Fibroblast of pulmonary artery (primary cell): Measurements from ENCODE around the gene SNAP47.
A peak's percentile ranks its signal among the peaks of the same experiment; 100 is the strongest.
"Not testable (repeated sequence)": the region's sequence is repeated elsewhere in the genome, so short reads cannot be mapped to it uniquely, and the experiment has no call there.

Experiments
- DNase-seq: peaks from one replicate; pipeline ENCODE4 v3.0.0-alpha.2; 2010; ENCODE audit warnings: low read depth
- H3K4me3 ChIP-seq: replicated peaks from 2 replicates; pipeline ENCODE4 v1.5.1; 2011; ENCODE audit warnings: low read depth, mild to moderate bottlenecking, control low read depth, low read length, moderate library complexity
- TF ChIP-seq, protein P1 (sequence below): IDR thresholded peaks from 2 replicates; pipeline ENCODE4 v1.5.1; 2011; ENCODE audit warnings: mild to moderate bottlenecking, control low read depth, low read length, inconsistent platforms; ENCODE audit errors: missing control alignments

Gene SNAP47, protein sequence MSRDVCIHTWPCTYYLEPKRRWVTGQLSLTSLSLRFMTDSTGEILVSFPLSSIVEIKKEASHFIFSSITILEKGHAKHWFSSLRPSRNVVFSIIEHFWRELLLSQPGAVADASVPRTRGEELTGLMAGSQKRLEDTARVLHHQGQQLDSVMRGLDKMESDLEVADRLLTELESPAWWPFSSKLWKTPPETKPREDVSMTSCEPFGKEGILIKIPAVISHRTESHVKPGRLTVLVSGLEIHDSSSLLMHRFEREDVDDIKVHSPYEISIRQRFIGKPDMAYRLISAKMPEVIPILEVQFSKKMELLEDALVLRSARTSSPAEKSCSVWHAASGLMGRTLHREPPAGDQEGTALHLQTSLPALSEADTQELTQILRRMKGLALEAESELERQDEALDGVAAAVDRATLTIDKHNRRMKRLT

DNA sequence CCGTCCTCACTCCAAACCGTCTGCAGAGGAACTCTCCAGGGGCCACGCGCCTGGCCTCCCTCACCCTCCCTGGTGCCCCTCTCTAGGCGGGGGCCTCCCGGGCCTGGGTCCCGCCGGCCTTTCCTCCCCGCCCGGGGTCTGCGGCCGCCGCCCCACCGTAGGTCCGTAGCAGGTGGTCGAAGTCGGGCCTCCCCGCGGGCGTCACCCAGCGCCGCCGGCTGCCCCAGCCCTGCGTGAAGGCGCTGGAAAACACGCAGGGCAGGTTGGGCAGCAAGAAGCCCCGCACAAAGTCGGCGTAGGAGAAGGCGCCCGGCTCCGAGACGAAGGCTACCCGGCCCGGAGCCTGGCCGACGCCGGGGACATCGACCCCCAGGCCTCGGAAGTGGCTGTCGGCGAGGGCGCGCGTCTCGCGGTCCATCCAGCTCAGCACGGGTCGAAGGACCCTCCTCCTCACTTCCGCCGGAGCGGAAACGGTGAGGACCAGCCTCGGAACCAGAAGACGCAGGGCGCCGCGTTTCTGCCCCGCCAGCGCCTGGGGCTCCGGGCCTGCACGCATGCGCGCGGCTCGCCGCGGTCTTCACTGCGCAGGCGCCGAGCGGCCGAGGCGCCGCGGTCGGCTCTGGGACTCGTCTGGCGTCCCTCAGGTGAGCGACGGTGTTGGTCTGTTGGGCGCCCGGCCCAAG, at the start of gene SNAP47, which contains the start of gene JMJD4:
TSS of gene SNAP47 (plus strand) at position 580 of the 683 bp plus-strand sequence. CDS start 12,302 bp downstream, outside the sequence.
TSS of gene JMJD4 (minus strand) at position 447 of the 683 bp plus-strand sequence. CDS start at position 418, 29 bp downstream.
- peak; percentile 93 for DNase-seq
- peak within 1 kb of the TSS; percentile 76 for H3K4me3 ChIP-seq
- TF ChIP-seq, protein P1, sequence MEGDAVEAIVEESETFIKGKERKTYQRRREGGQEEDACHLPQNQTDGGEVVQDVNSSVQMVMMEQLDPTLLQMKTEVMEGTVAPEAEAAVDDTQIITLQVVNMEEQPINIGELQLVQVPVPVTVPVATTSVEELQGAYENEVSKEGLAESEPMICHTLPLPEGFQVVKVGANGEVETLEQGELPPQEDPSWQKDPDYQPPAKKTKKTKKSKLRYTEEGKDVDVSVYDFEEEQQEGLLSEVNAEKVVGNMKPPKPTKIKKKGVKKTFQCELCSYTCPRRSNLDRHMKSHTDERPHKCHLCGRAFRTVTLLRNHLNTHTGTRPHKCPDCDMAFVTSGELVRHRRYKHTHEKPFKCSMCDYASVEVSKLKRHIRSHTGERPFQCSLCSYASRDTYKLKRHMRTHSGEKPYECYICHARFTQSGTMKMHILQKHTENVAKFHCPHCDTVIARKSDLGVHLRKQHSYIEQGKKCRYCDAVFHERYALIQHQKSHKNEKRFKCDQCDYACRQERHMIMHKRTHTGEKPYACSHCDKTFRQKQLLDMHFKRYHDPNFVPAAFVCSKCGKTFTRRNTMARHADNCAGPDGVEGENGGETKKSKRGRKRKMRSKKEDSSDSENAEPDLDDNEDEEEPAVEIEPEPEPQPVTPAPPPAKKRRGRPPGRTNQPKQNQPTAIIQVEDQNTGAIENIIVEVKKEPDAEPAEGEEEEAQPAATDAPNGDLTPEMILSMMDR = no peak

DNA sequence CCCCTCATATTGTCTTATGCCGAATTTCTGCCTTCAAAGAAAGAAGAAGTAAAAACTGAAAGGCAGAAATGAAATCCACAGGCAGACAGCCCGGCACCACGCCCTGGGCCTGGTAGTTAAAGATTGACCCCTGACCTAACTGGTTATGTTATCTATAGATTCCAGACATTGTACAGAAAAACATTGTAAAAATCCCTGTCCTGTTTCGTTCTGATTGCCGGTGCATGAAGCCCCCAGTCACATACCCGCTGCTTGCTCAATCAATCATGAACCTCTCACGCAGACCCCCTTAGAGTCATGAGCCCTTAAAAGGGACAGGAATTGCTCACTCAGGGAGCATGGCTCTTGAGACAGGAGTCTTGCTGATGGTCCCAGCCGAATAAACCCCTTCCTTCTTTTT, 49.4 kb upstream of the SNAP47 start:
- no peak overlapping the region for H3K4me3 ChIP-seq
- no peak for DNase-seq
- TF ChIP-seq, protein P1 = no peak

DNA sequence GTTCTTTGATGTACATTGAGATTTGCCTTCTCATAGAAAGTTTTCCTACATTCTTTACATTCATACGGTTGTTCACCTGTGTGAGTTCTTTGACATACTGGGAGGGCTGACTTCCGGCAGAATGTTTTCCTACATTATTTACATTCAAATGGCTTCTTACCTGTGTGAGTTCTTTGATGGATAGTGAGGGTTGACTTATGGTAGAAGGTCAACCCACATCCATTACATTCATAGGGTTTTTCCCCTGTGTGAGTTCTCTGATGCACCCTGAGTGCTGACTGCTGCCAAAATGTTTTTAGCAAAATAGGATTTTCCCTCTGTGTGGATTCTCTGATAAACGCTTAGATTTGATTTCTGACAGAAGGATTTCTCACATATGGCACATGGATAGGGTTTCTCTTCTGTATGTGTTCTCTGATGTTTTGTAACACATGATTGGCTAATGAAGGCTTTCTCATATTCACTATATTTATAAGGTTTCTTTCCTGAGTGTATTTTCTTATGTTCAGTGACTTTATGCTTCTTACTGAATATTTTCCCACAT, 37.8 kb upstream of the SNAP47 start:
- DNase-seq = no peak
- TF ChIP-seq, protein P1 = no peak
- no peak overlapping the region for H3K4me3 ChIP-seq

DNA sequence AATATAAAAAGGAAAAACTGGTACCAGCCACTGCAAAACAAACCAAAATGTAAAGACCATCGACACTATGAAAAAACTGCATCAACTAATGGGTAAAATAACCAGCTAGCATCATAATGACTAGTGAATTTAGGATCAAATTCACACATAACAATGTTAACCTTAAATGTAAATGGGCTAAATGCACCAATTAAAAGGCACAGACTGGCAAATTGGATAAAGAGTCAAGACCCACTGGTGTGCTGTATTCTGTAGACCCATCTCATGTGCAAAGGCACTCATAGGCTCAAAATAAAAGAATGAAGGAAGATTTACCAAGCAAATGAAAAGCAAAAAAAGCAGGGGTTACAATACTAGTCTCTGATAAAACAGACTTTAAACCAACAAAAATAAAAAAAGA, 33.6 kb upstream of the SNAP47 start:
- not testable (repeated sequence) for DNase-seq, H3K4me3 ChIP-seq

DNA sequence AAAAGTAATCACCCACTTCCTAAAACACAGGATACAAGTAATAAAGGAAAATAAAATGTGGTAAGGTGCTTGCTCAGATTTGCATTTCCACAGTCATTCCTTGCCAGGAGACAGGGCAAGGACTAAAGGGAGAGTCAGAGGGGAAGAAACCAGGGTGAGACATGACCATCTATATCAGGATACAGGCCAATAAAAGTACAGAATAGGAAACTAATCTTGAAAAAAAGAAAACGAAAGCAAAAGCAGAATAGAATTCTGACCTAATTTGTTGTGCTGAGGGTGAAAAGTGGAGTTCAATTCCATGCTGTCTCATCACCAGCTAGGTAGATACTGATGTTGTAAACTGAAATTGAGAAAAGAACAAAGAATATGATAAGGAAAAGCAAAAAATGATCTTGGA, 27.4 kb upstream of the SNAP47 start:
- DNase-seq = no peak
- no peak overlapping the region for H3K4me3 ChIP-seq
- TF ChIP-seq, protein P1 = no peak

DNA sequence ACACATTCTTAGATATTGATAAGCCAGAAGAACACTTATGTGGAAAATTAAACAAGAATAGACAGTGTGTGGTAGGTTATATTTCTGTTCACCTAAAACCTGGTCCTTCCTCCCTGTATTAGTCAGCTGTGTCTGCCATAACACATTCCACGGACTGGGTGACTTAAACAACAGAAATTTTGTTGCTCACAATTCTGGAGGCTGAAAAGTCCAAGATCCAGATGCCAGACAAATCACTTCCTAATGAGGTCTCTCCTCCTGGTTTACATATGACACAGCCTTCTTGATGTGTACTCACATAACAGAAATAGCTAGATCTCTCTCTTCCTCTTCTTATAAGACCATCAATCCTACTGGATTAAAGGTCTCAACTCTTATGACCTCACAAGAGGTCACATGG, 25.8 kb upstream of the SNAP47 start:
- DNase-seq = no peak
- TF ChIP-seq, protein P1 = no peak

DNA sequence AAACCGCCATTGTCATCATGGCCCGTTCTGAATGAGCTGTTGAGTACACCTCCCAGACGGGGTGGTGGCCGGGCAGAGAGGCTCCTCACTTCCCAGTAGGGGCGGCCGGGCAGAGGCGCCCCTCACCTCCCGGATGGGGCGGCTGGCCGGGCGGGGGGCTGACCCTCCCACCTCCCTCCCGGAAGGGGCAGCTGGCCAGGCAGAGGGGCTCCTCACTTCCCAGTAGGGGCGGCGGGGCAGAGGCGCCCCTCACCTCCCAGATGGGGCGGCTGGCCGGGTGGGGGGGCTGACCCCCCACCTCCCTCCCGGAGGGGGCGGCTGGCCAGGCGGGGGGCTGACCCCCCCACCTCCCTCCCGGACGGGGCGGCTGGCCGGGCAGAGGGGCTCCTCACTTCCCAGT, 24.8 kb upstream of the SNAP47 start:
- not testable (repeated sequence) for H3K4me3 ChIP-seq, DNase-seq

More for the DNA sequence above, 25.8 kb upstream of the SNAP47 start:
- H3K4me3 ChIP-seq = no peak overlapping the region
